H9 (cell line): ENCODE measurements around the gene LRRC7. TPM values are rescaled to one million over a fixed set of nuclear protein-coding genes. Genes with fewer than 3 reads are reported as not detected.

Experiments
- DNase-seq: peaks from one replicate; pipeline ENCODE4 v3.0.0-alpha.2; 2017
- H2AFZ ChIP-seq: one replicate; pipeline ENCODE4 v1.6.1; 2013; ENCODE audit warnings: mild to moderate bottlenecking, low read length, control low read depth, moderate library complexity
- H2AK5ac ChIP-seq: 2 replicates; pipeline ENCODE4 v1.6.1; 2013; ENCODE audit warnings: low read length, control low read depth, mixed read lengths; ENCODE audit not compliant: insufficient read length
- H2BK120ac ChIP-seq: one replicate; pipeline ENCODE4 v1.6.1; 2013; ENCODE audit warnings: low read depth, mild to moderate bottlenecking, low read length, control low read depth, inconsistent platforms; ENCODE audit not compliant: poor library complexity, severe bottlenecking
- H2BK12ac ChIP-seq: 2 replicates; pipeline ENCODE4 v1.6.1; 2013; ENCODE audit warnings: low read length, control low read depth, mixed read lengths, low read depth; ENCODE audit not compliant: insufficient read length
- H2BK15ac ChIP-seq: 2 replicates; pipeline ENCODE4 v1.6.1; 2013; ENCODE audit warnings: low read depth, low read length, control low read depth
- H2BK20ac ChIP-seq: one replicate; pipeline ENCODE4 v1.6.1; 2013; ENCODE audit warnings: low read depth, mild to moderate bottlenecking, low read length, control low read depth, inconsistent platforms; ENCODE audit not compliant: poor library complexity, severe bottlenecking
- H2BK5ac ChIP-seq: 2 replicates; pipeline ENCODE4 v1.6.1; 2013; ENCODE audit warnings: low read length, control low read depth, mixed read lengths; ENCODE audit not compliant: insufficient read length
- H3K14ac ChIP-seq: 2 replicates; pipeline ENCODE4 v1.6.1; 2013; ENCODE audit warnings: low read length, control low read depth; ENCODE audit not compliant: insufficient read depth
- H3K18ac ChIP-seq: 2 replicates; pipeline ENCODE4 v1.6.1; 2013; ENCODE audit warnings: low read depth, mild to moderate bottlenecking, mixed read lengths, low read length, control low read depth; ENCODE audit not compliant: insufficient read length
- H3K23ac ChIP-seq: 2 replicates; pipeline ENCODE4 v1.6.1; 2013; ENCODE audit warnings: low read length, control low read depth, mixed read lengths, low read depth; ENCODE audit not compliant: insufficient read length
- H3K23me2 ChIP-seq: 2 replicates; pipeline ENCODE4 v1.6.1; 2013; ENCODE audit warnings: low read depth, mild to moderate bottlenecking, mixed read lengths, low read length, control low read depth; ENCODE audit not compliant: insufficient read length, poor library complexity, severe bottlenecking
- H3K27ac ChIP-seq: 2 replicates; pipeline ENCODE4 v1.5.1; 2013; ENCODE audit warnings: low read length, control low read depth, mixed read lengths, low read depth; ENCODE audit not compliant: insufficient read length
- H3K27me3 ChIP-seq: 2 replicates; pipeline ENCODE4 v1.6.1; 2013; ENCODE audit warnings: low read length, control low read depth, inconsistent platforms; ENCODE audit not compliant: insufficient read depth
- H3K4ac ChIP-seq: 2 replicates; pipeline ENCODE4 v1.6.1; 2013; ENCODE audit warnings: low read depth, mild to moderate bottlenecking, control low read depth, inconsistent platforms, low read length, moderate library complexity
- H3K4me1 ChIP-seq: 2 replicates; pipeline ENCODE4 v1.6.1; 2013; ENCODE audit warnings: low read length, control low read depth, inconsistent platforms; ENCODE audit not compliant: insufficient read depth
- H3K4me2 ChIP-seq: 2 replicates; pipeline ENCODE4 v1.6.1; 2013; ENCODE audit warnings: low read length, control low read depth, mixed read lengths; ENCODE audit not compliant: insufficient read length, insufficient read depth
- H3K56ac ChIP-seq: 2 replicates; pipeline ENCODE4 v1.6.1; 2013; ENCODE audit warnings: low read depth, mild to moderate bottlenecking, mixed read lengths, low read length, control low read depth; ENCODE audit not compliant: insufficient read length
- H3K79me1 ChIP-seq: 2 replicates; pipeline ENCODE4 v1.6.1; 2013; ENCODE audit warnings: low read depth, mild to moderate bottlenecking, moderate library complexity, low read length, control low read depth, inconsistent platforms; ENCODE audit not compliant: insufficient read depth, poor library complexity, severe bottlenecking
- H3K79me2 ChIP-seq: 2 replicates; pipeline ENCODE4 v1.6.1; 2013; ENCODE audit warnings: low read length, control low read depth, inconsistent platforms; ENCODE audit not compliant: insufficient read depth
- H3K9ac ChIP-seq: 2 replicates; pipeline ENCODE4 v1.6.1; 2013; ENCODE audit warnings: low read length, control low read depth, mixed read lengths; ENCODE audit not compliant: insufficient read length; ENCODE audit errors: extremely low read depth
- H3K9me3 ChIP-seq: one replicate; pipeline ENCODE4 v1.6.1; 2013; ENCODE audit warnings: low read depth, low read length, inconsistent platforms; ENCODE audit not compliant: control insufficient read depth
- H3T11ph ChIP-seq: one replicate; pipeline ENCODE4 v1.6.1; 2013; ENCODE audit warnings: mild to moderate bottlenecking, low read length, control low read depth, inconsistent platforms
- H4K20me1 ChIP-seq: one replicate; pipeline ENCODE4 v1.6.1; 2013; ENCODE audit not compliant: control insufficient read depth, insufficient read length, insufficient read depth
- H4K5ac ChIP-seq: 2 replicates; pipeline ENCODE4 v1.6.1; 2013; ENCODE audit warnings: low read depth, mild to moderate bottlenecking, mixed read lengths, low read length, control low read depth; ENCODE audit not compliant: insufficient read length
- H4K8ac ChIP-seq: replicated peaks from 2 replicates; pipeline ENCODE4 v1.6.1; 2013; ENCODE audit warnings: low read length, control low read depth, mixed read lengths, low read depth; ENCODE audit not compliant: insufficient read length
- H4K91ac ChIP-seq: 2 replicates; pipeline ENCODE4 v1.6.1; 2013; ENCODE audit warnings: low read depth, mild to moderate bottlenecking, moderate library complexity, mixed read lengths, low read length, control low read depth; ENCODE audit not compliant: insufficient read length
- H3K27ac Mint-ChIP-seq, 3 experiments: 2 replicates in 2 of 3; 3 replicates in 1 of 3; pipeline ENCODE4 v1.8.0; 2020 to 2021; ENCODE audit warnings: mixed read lengths in 3 of 3, mild to moderate bottlenecking in 1 of 3, moderate library complexity in 1 of 3
- H3K27me3 Mint-ChIP-seq: 2 replicates; pipeline ENCODE4 v1.8.0; 2021; ENCODE audit warnings: low read depth, mild to moderate bottlenecking, moderate library complexity, mixed read lengths
- H3K36me3 Mint-ChIP-seq, 3 experiments: 2 replicates in 2 of 3; 3 replicates in 1 of 3; pipeline ENCODE4 v1.8.0; 2020 to 2021; ENCODE audit warnings: low read depth in 3 of 3, mixed read lengths in 3 of 3; ENCODE audit not compliant: insufficient read depth in 1 of 3
- H3K4me1 Mint-ChIP-seq, 2 experiments: 2 replicates each; pipeline ENCODE4 v1.8.0; 2020; ENCODE audit warnings: mixed read lengths in 2 of 2
- H3K4me3 Mint-ChIP-seq, 2 experiments: 2 replicates in 1 of 2; 3 replicates in 1 of 2; pipeline ENCODE4 v1.8.0; 2020 to 2021; ENCODE audit warnings: mild to moderate bottlenecking in 2 of 2, mixed read lengths in 2 of 2, moderate library complexity in 1 of 2
- H3K9me3 Mint-ChIP-seq, 2 experiments: 2 replicates in 1 of 2; 3 replicates in 1 of 2; pipeline ENCODE4 v1.8.0; 2020; ENCODE audit warnings: mild to moderate bottlenecking in 2 of 2, mixed read lengths in 2 of 2, moderate library complexity in 1 of 2
- WGBS: extraction: QIAGEN DNeasy Blood & Tissue Kit; methylation state at CpG from one replicate; pipeline ENCODE4 v1.1.7; 2013; ENCODE audit warnings: missing lambda C conversion rate, low lambda C conversion rate, mixed read lengths; ENCODE audit not compliant: insufficient read length; ENCODE audit errors: extremely low coverage; 5-methylcytosine and 5-hydroxymethylcytosine counted together
- total RNA-seq: library from RNA; stranded (reverse); gene quantifications from 2 replicates; pipeline ENCODE4 v1.2.1, GENCODE V29; 2021
- TF ChIP-seq, protein P1 (sequence below): fragments of 200-600 bp; sonication (generic); conservative IDR thresholded peaks from 3 replicates; pipeline ENCODE4 v1.8.0; 2021; ENCODE audit warnings: antibody characterized with exemption, mild to moderate bottlenecking

The LRRC7 gene
- total RNA-seq, 1 experiment from 2014 or later = not detected

DNA sequence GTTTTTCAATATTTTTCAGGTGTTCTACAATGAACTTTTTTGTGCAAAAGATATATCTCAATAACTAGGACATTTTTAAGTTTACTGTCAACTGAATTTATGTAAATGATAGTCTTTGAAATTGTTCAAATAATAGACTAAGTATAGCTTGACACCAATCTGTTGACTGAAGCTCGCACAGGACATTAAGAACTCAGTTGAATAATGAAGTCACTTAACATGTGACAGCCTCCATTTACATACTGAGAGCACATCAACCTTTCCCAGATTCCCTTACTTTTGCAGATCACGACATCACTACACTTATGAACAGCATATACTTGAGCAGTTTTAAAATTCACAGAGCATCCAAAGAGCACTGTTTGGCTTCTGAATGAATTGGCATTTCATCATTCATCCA lies 268.2 kb downstream of the LRRC7 start:
- Histone ChIP-seq H4K5ac (no peak overlapping the region), H4K20me1 (no peaks in the 10 kb centered on the region), H2AFZ (no peak overlapping the region), H3K4ac (no peak overlapping the region), H3K14ac (no peak overlapping the region), H3K79me1 (no peaks in the 10 kb centered on the region), H3K9me3 (no peaks in the 10 kb centered on the region), H2BK20ac (no peak overlapping the region), H4K8ac (no peak overlapping the region), H3K18ac (no peak overlapping the region), H3K56ac (no peak overlapping the region), H3T11ph (no peak overlapping the region), H3K23ac (no peak overlapping the region), H3K4me1 (no peaks in the 10 kb centered on the region), H2BK120ac (no peak overlapping the region), H2BK5ac (no peak overlapping the region), H3K79me2 (no peaks in the 10 kb centered on the region), H3K27ac (no peak overlapping the region), H3K9ac (no peak overlapping the region), H3K4me2 (no peak overlapping the region), H2AK5ac (no peak overlapping the region), H3K27me3 (no peaks in the 10 kb centered on the region), H4K91ac (no peak overlapping the region), H2BK12ac (no peak overlapping the region), H3K23me2 (no peaks in the 10 kb centered on the region), H2BK15ac (no peak overlapping the region)
- TF ChIP-seq, protein P1, sequence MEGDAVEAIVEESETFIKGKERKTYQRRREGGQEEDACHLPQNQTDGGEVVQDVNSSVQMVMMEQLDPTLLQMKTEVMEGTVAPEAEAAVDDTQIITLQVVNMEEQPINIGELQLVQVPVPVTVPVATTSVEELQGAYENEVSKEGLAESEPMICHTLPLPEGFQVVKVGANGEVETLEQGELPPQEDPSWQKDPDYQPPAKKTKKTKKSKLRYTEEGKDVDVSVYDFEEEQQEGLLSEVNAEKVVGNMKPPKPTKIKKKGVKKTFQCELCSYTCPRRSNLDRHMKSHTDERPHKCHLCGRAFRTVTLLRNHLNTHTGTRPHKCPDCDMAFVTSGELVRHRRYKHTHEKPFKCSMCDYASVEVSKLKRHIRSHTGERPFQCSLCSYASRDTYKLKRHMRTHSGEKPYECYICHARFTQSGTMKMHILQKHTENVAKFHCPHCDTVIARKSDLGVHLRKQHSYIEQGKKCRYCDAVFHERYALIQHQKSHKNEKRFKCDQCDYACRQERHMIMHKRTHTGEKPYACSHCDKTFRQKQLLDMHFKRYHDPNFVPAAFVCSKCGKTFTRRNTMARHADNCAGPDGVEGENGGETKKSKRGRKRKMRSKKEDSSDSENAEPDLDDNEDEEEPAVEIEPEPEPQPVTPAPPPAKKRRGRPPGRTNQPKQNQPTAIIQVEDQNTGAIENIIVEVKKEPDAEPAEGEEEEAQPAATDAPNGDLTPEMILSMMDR = no peak
- DNase-seq = no peak
- H3K4me3 Mint-ChIP-seq = no peak overlapping the region
- whole genome bisulfite sequencing = no CpG with 5 or more reads among the region's 2 CpGs
- H3K4me1 Mint-ChIP-seq = peaks cover 2 to 3% of the 10 kb centered on the region in 2 experiments; a peak in 2 of 4 replicates
- H3K27me3 Mint-ChIP-seq = no peaks in the 10 kb centered on the region
- no peak overlapping the region; a peak in 1 of 7 replicates for H3K27ac Mint-ChIP-seq
- H3K9me3 Mint-ChIP-seq = no peaks in the 10 kb centered on the region
- no peaks in the 10 kb centered on the region for H3K36me3 Mint-ChIP-seq
